Testis (tissue), 3 donors: ENCODE data around the gene GFI1. TPM values are rescaled to one million over a fixed set of nuclear protein-coding genes. Genes with fewer than 3 reads are reported as not detected.

ENCODE experiments used
- DNase-seq: peaks from one replicate; pipeline ENCODE4 v3.0.0-alpha.2; 2019
- H3K27ac ChIP-seq, 2 donors: fragments of 200-600 bp; sonication (generic); one replicate each; pipeline ENCODE4 v1.5.1; 2019
- H3K27me3 ChIP-seq: fragments of 200-600 bp; sonication (generic); one replicate; pipeline ENCODE4 v1.5.1; 2019
- H3K36me3 ChIP-seq: fragments of 200-600 bp; sonication (generic); one replicate; pipeline ENCODE4 v1.5.1; 2017; ENCODE audit warnings: low read depth; ENCODE audit errors: missing control alignments
- H3K4me1 ChIP-seq: fragments of 200-600 bp; sonication (generic); one replicate; pipeline ENCODE4 v1.5.1; 2019
- H3K4me3 ChIP-seq, 2 donors: fragments of 200-600 bp; sonication (generic); one replicate each; pipeline ENCODE4 v1.5.1; 2017 to 2019
- H3K9me3 ChIP-seq: fragments of 200-600 bp; sonication (generic); one replicate; pipeline ENCODE4 v1.5.1; 2017
- POLR2A ChIP-seq: fragments of 450-650 bp; IDR thresholded peaks from one replicate; pipeline ENCODE4 v1.6.1; 2017; ENCODE audit warnings: antibody characterized with exemption, mild to moderate bottlenecking, moderate library complexity
- WGBS, 2 donors: methylation state at CpG; one replicate each; pipeline ENCODE4 v1.1.5; 2018; 5-methylcytosine and 5-hydroxymethylcytosine counted together
- intact Hi-C: fragments of 100-400 bp; cut with DNase I; formaldehyde crosslinking; loops from one replicate; pipeline ENCODE4 v1.15.1; 2023; ENCODE audit warnings: low total_unique reads
- polyA plus RNA-seq: library from polyadenylated mRNA; stranded (reverse); fragments of 350-450 nt; fragmentation: Illumina TruSeq; extraction: RNeasy Lipid Tissue Mini Kit (QIAGEN cat#74804); gene quantifications from one replicate; pipeline ENCODE4 v1.2.3, GENCODE V29; 2014; ENCODE audit warnings: low read depth, low replicate concordance; ENCODE audit not compliant: insufficient read depth
- total RNA-seq, 2 donors: library from RNA; depleted of rRNA; stranded (reverse); fragments of >200 nt; gene quantifications; one replicate each; pipeline ENCODE4 v1.2.3, GENCODE V29; 2016
- TF ChIP-seq, protein P1 (sequence below), 3 experiments: fragments of 450-650 bp in 2 of 3; fragments of 200-600 bp in 1 of 3; sonication (generic) in 1 of 3; IDR thresholded peaks; one replicate each; pipeline ENCODE4 v1.5.1; 2016 to 2019; ENCODE audit warnings: antibody characterized with exemption in 3 of 3, mild to moderate bottlenecking in 2 of 3, moderate library complexity in 1 of 3

The GFI1 gene
- total and polyA plus RNA-seq, 3 donors from 2014 or later = 1.3 to 4.0 (median 3.1) TPM

DNA sequence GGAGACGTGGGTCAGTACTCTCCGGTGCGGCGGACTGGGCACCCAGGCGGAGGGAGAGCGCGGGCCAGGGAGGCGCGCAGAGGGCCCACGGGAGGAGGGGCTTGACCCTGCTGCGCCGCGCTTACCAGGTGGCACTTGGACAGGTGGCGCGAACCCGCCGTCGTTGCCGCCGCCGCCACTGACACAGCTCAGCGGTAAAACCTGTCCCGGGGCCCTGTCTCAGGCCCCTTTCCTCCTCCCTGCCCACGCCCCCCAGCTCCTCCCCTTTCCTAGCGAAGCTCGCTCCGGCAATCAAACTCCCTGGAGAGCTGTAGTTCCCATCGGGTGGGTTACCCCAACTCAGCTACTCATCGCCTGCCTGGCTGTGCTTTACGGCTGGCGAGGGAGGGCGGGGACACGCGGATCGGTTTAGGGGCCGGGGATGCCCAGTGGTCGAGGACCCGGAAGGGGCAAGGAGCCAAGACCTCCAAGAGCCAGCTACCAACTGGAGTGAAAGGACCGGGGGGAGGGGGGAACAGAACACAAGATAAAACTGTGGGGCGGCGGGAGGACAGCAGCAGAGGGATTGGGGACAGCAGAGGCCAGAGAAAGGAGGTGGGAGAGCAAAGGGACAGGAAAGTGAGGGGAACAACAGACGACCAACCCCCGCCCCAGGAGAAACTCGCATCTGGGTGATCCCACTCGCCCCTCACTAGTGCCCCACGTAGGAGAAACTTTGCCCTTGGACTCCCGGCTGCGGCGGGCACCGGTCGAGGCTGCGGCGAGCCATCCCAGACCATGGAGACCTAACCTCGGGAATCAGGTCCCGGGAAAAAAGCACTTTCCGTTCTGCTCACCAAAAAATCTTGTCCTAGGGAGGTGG lies 2.9 kb downstream of the GFI1 start:
- Histone ChIP-seq H3K4me1 (peaks cover 38% of the 10 kb centered on the region), H3K27ac (no peak overlapping the region), H3K36me3 (no peaks in the 10 kb centered on the region), H3K4me3 (no peak overlapping the region), H3K9me3 (no peaks in the 10 kb centered on the region), H3K27me3 (no peaks in the 10 kb centered on the region)
- intact Hi-C loops = no loop called here
- TF ChIP-seq, protein P1, sequence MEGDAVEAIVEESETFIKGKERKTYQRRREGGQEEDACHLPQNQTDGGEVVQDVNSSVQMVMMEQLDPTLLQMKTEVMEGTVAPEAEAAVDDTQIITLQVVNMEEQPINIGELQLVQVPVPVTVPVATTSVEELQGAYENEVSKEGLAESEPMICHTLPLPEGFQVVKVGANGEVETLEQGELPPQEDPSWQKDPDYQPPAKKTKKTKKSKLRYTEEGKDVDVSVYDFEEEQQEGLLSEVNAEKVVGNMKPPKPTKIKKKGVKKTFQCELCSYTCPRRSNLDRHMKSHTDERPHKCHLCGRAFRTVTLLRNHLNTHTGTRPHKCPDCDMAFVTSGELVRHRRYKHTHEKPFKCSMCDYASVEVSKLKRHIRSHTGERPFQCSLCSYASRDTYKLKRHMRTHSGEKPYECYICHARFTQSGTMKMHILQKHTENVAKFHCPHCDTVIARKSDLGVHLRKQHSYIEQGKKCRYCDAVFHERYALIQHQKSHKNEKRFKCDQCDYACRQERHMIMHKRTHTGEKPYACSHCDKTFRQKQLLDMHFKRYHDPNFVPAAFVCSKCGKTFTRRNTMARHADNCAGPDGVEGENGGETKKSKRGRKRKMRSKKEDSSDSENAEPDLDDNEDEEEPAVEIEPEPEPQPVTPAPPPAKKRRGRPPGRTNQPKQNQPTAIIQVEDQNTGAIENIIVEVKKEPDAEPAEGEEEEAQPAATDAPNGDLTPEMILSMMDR (IDR thresholded peaks at IDR 0.05) = no peak
- no peak for TF ChIP-seq POLR2A
- WGBS, 2 donors = 4% methylated on average over 30 to 43 of the region's 56 CpGs
- DNase-seq = no peak

DNA sequence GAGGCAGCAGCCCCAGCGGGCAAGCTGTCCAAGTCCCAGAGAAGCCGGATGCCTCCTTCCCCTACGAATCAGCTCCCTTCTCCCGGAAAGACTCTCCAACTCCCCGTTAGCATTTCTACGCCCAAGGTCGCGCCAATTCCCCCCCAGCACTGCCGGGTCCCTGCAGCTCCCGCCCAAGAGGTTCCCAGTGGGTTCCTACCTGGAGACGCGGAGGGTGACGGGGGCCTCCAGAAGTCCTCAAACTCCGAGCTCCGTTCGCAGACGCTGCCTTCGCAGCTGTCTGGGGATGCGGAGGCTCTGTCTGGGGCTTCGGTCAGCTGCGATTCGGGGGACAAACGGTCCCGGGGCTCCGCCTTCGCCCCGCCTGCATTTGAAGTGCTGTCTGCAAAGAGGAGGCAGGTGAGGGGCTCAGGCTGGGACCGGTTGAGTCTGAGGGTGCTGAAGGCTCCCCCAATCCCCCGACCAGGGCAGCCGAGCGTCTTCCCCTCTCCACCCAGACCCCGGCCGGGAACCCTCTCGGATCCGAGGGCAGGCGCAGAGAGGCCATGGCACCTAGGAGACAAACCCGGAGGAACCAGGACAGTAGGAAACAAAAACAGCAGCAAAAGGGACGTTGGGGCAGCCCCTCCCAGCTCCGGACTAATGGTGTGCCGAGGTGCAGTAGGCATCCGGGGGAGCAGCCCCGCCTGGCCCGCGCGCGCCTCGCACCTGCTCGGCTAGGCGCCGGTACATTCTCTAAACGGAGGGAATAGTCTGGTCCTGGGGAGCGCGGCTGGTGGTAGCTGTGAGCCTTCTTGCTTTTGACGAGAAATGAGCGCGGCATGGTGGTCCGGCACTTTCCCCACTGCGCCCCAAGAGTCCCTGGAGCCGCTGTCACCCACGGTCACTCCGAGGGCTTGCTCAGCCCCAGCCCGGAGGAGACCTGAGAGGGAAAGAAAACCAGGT lies 3.8 kb downstream of the GFI1 start:
- TF ChIP-seq, protein P1 (IDR thresholded peaks at IDR 0.05) = no peak
- no peak for TF ChIP-seq POLR2A
- H3K36me3 ChIP-seq = no peaks in the 10 kb centered on the region
- intact Hi-C loops = no loop called here
- H3K4me3 ChIP-seq = no peak overlapping the region
- no peaks in the 10 kb centered on the region for H3K9me3 ChIP-seq
- WGBS, 2 donors = 3 to 5% methylated on average over 21 to 57 of the region's 62 CpGs
- no peaks in the 10 kb centered on the region for H3K27me3 ChIP-seq
- DNase-seq = no peak
- no peak overlapping the region for H3K27ac ChIP-seq
- peaks cover 38% of the 10 kb centered on the region for H3K4me1 ChIP-seq

DNA sequence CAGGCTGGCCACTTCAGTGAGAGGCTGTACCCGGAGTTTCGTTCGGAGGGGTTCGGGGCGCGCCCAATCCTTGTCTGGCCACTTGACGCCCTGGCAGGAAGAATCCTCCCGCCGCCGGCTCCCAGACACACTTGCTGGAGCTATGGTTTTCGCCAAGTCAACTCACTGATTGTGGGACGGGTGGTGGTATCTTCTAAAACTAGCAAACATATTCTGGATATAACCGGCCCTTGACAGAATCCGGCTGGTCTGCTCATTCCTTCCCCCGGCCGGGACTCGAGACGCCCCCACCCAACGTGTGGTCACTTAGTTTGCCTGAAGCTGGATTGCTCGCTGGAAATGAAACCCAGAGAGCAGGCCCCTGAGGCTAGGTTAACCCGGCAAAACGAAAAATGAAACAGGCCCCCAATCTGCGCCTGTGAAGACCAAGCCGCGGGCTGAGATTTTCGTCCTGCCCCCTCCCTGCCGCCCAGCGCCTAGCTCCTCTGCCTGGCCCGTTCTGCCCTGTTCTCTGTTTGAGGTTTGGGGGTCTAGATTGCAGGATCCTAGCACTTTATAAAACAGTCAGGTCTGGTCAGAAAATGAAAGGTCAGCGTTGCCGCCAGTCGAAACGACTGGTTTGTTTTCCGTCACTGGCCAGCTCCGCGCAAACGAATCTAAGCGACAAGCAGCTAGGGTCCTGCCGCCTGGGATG lies 4.6 kb downstream of the GFI1 start:
- intact Hi-C loops = no loop called here

DNA sequence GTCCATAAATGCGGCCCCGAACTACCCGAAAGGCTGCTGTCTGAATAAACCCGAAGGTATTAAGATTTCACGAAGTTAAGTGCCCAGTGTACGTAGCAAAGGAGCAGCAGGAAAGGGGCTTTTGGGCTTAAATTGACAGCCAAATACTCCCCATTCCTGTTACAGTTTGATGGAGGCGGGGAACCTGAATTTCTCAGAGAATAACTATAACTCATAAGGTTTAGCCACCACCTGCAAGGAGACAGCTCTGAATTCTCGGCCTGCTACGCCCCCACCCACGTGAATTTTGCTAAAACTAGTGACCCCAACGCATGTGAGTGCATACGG lies 5.2 kb downstream of the GFI1 start:
- DNase-seq = no peak
- H3K4me3 ChIP-seq = no peak overlapping the region
- intact Hi-C loops = no loop called here
- no peaks in the 10 kb centered on the region for H3K27me3 ChIP-seq
- WGBS, 2 donors = 22 to 26% methylated on average over 10 to 12 of the region's 12 CpGs
- no peaks in the 10 kb centered on the region for H3K36me3 ChIP-seq
- TF ChIP-seq, protein P1 (IDR thresholded peaks at IDR 0.05) = no peak
- no peak for TF ChIP-seq POLR2A
- no peak overlapping the region for H3K27ac ChIP-seq
- H3K9me3 ChIP-seq = no peaks in the 10 kb centered on the region
- H3K4me1 ChIP-seq = peaks cover 38% of the 10 kb centered on the region

More for the DNA sequence above, 4.6 kb downstream of the GFI1 start:
- Histone ChIP-seq H3K36me3 (no peaks in the 10 kb centered on the region), H3K9me3 (no peaks in the 10 kb centered on the region), H3K27me3 (no peaks in the 10 kb centered on the region), H3K4me3 (no peak overlapping the region), H3K27ac (no peak overlapping the region), H3K4me1 (peaks cover 38% of the 10 kb centered on the region)
- WGBS, 2 donors = 5 to 7% methylated on average over 35 to 39 of the region's 39 CpGs
- TF ChIP-seq, protein P1 (IDR thresholded peaks at IDR 0.05) = no peak
- no peak for TF ChIP-seq POLR2A
- DNase-seq = no peak
